ENCODE data around the gene RTKN. TPM values are rescaled to one million over a fixed set of nuclear protein-coding genes. Genes with fewer than 3 reads are reported as not detected.
A peak's percentile ranks its signal among the peaks of the same experiment; 100 is the strongest.

RTKN gene
- total and polyA plus RNA-seq, 2 of the 13 experiments (the other 11 are each of a cell fraction or from before 2014, with no cell fraction given): 159 to 166 TPM

- TF ChIP-seq HNF1B (CRISPR knock-in tag; IDR thresholded peaks at IDR 0.05) (peak; percentile 46), CEBPB (IDR thresholded peaks at IDR 0.05; ENCODE audit: borderline replicate concordance, low read depth, low read length) (no peak), RFX1 (IDR thresholded peaks at IDR 0.05) (no peak), ATM (IDR thresholded peaks at IDR 0.05; ENCODE audit: borderline replicate concordance) (no peak), DNMT3B (CRISPR knock-in tag; conservative IDR thresholded peaks at IDR 0.05) (peak; percentile 97; the same call in 1 of the 2 replicates), ZNF276 (CRISPR knock-in tag; IDR thresholded peaks at IDR 0.05; ENCODE audit: low read depth) (no peak), NR1H2 (CRISPR knock-in tag; IDR thresholded peaks at IDR 0.05; ENCODE audit: borderline replicate concordance, low read depth) (0 out of 2 replicates have a peak, but pooled peaks have one; percentile 44), HHEX (CRISPR knock-in tag; IDR thresholded peaks at IDR 0.05) (no peak), THAP7 (CRISPR knock-in tag; IDR thresholded peaks at IDR 0.05) (no peak), JDP2 (CRISPR knock-in tag; IDR thresholded peaks at IDR 0.05; ENCODE audit: borderline replicate concordance) (no peak; the same call in 1 of the 2 replicates), SP1 (IDR thresholded peaks at IDR 0.05) (no peak), SP1 (CRISPR knock-in tag; IDR thresholded peaks at IDR 0.05) (peak; percentile 60; the same call in 1 of the 2 replicates), ZKSCAN5 (CRISPR knock-in tag; IDR thresholded peaks at IDR 0.05) (no peak), BCL6 (CRISPR knock-in tag; IDR thresholded peaks at IDR 0.05) (peak; percentile 60; the same call in 1 of the 2 replicates), THYN1 (CRISPR knock-in tag; IDR thresholded peaks at IDR 0.05; ENCODE audit: borderline replicate concordance, low read depth) (0 out of 2 replicates have a peak, but pooled peaks have one; percentile 35), SOX6 (IDR thresholded peaks at IDR 0.05) (no peak), SOX6 (CRISPR knock-in tag; IDR thresholded peaks at IDR 0.05) (peak; percentile 28; the same call in 1 of the 2 replicates), KLF6 (CRISPR knock-in tag; IDR thresholded peaks at IDR 0.05) (no peak), THRA (CRISPR knock-in tag; IDR thresholded peaks at IDR 0.05; ENCODE audit: borderline replicate concordance) (peak; percentile 71; the same call in 1 of the 2 replicates), ZNF20 (CRISPR knock-in tag; IDR thresholded peaks at IDR 0.05) (no peak), IKZF4 (CRISPR knock-in tag; IDR thresholded peaks at IDR 0.05; ENCODE audit: borderline replicate concordance, low read depth, not compliant biosample characterization) (peak; percentile 67), HMG20B (CRISPR knock-in tag; conservative IDR thresholded peaks at IDR 0.05) (peak; percentile 68), NKX3-1 (CRISPR knock-in tag; IDR thresholded peaks at IDR 0.05) (0 out of 2 replicates have a peak, but pooled peaks have one; percentile 18)
These were observed 49.9 kb downstream of the RTKN start (continued) for GRCh38 chr2:74391580-74392448.
